Measurements from ENCODE around the gene IGHMBP2.
"Not testable (repeated sequence)": the region's sequence is repeated elsewhere in the genome, so short reads cannot be mapped to it uniquely, and the experiment has no call there.

The IGHMBP2 gene

DNA sequence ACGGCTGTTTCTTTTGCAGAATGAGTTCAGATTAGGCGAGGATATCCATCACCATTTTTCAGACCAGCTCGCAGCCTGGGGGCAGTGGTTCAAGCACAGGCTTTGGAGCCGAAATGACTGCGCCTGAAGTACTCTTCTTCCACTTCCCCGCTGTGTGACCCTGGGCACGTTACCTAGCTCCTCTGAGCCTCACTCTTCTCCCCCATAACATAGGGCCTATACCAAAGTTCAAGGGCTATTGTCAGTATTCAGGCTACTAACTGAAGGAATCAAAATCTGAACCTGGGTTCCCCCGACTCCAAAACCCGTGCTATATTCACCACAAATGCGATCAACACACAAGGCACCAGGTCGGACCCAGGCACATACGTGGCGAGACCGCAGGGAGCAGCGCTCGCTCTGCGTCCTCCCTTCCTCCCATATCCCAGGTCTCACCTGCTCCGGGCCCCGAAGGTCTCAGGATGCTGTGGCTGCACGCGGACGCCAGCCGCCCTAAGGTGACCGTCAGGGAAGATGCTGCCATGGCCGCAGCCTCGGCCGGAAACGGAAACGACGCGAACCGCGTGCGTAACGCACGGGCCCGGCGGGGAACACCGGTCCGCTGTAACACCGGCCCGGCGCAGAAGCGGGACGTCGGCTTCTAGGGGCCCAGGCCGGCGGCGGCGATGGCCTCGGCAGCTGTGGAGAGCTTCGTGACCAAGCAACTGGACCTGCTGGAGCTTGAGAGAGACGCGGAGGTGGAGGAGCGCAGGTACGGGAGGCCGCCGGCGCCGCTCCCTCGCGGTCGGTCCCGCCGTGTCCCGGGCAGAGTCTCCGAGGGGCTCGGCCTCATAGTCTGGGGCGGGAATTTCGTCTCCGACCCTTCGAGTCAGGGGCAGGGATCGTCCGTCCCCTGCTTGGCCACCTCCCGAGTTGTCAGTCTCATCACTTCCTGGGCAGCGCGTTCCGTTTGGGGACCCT is at the start of gene IGHMBP2, which contains the start of gene MRPL21:
IGHMBP2 (plus strand) TSS at position 604 of the 960 bp plus-strand sequence; CDS start at position 666, 62 bp downstream.
MRPL21 (minus strand) TSS at position 545 of the 960 bp plus-strand sequence; CDS start at position 523, 22 bp downstream.
- peak; percentile 67 to 76 for DNase-seq (ENCODE audit: low read depth in 2 of 2)

DNA sequence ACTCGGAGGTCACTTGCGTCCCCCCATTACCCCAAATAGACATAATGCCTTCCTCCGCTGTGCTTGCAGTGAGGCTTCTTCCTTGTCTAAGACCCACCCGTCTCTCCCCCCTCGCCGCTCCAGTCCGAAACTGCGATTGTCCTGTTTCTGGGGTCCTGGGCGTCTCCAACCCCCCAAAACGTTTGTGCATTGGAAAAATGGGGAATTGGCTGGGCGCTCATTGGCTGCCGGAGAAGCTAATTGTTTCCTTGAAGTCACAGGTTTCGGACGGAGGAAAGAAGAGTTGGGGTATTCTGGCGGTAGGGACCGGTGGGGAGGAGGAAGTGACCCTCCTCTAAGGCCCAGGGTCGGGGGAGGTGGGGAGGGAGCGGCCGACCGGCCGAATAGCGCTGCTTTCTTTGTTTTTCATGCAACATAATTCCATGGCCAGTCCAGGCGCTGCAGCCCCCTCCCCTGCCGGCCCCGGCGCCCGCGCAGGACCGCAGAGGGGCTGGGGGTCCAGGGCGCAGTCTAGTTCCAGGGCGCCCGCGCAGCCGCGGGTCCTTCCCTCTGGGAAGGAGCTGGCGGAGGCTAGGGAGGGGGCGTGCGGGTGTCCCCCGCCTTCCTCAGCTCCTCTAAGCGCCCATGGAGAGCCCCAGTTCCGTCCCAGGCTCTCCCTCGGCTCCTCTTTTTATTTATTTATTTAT is 49.3 kb upstream of the IGHMBP2 start:
- DNase-seq (ENCODE audit: low read depth in 2 of 2) = no peak

DNA sequence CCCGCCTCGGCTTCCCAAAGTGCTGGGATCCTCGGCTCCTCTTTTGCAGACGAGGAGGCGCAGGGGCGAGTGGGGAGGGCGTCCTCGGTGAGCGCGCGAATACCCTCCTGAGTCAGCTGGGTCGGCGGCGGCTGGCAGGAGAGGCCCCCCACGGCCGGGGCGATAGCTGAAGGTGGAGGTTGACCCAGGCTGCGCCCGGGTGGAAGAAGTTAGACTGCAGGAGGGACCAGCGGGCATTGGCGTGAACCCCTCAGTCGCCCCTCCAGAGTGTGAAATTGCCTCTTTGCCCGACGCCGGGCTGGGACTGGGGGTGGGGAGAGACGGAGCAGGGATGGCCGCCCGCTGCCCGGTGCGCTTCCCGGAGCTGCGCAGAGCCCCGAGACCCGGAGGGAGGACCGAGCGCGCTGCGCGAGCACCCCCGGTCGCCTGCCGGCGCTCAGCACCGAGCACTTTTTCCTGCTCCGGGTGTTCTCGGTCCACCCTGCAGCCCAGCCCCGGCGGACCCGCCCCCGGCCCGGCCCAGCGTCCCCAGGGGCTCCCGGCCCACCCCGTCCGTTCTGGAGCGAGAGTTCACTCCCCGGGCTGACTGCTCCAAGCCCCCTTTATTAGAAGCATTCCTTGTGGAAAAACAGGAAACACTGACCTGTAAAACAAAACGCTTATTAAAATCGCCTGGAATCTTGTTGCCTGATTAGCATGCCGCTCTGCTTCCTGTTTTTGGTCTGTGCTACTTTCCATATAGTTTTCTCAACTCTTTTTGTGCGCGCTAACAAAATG is 48.3 kb upstream of the IGHMBP2 start:
- peak in 1 of 2 donors; percentile 17 for DNase-seq (ENCODE audit: low read depth in 2 of 2)

DNA sequence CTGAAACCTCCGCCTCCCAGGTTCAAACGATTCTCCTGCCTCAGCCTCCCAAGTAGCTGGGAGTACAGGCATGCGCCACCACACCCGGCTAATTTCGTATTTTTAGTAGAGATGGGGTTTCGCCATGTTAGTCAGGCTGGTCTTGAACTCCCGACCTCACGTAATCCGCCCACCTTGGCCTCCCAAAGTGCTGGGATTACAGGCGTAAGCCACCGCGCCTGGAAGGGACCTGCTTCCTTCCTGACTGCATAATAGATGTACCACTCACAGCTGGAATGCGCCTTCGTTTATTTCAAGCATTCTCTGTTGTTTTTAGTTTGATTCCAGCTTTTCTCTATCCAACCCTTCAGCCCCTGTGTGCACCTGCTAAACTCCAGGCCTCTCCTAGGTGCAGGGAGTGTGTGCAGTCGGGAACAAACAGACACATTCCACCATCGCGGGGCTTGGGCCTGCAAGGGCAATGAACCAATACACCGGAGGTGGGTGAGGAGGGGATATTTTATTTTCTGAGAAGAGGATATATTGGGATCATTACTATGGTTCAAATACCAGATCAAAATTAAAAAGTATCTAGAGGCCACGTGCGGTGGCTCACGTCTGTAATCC is 47.2 kb upstream of the IGHMBP2 start:
- not testable (repeated sequence) for DNase-seq (ENCODE audit: low read depth in 2 of 2)

DNA sequence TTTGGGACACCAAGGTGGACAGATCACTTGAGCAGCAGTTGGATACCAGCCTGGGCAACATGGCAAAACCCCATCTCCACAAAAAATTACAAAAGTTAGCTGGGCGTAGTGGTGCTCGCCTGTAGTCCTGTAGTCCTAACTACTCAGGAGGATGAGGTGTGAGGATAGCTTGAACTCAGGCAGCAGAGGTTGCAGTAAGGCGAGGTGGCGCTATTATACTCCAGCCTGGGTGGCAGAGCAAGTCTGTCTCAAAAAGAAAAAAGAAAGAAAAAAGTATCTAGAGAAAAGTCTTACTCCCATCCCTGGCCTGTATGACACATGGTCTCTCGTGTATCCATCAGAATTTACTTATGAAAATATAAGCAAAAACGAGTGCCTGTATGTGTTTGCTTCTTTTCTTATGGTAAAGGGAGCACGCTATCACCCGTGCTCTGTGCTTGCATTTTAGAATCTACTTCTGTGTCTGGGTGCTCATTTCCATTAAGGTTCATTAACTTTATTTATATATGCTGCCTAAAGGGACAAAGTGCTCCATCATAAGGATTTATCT is 46.6 kb upstream of the IGHMBP2 start:
- DNase-seq (ENCODE audit: low read depth in 2 of 2) = no peak

DNA sequence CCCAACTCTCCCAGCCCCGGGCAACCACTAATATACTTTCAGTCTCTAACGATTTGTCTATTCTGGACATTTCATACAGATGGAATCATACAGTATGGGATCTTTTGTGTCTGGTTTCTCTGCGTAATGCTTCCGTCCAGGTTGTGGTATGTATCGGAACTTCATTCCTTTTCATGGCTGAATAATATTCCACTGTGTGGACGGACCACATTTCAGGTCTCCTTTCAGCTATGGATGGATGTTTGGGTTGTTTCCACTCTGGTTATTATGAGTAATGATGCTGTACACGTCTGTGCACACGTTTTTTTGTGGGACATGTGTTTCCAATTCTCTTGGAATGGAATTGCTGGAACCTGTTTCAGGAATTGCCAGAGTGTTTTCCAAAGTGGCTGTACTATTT is 44.6 kb upstream of the IGHMBP2 start:
- no peak for DNase-seq (ENCODE audit: low read depth in 2 of 2)

DNA sequence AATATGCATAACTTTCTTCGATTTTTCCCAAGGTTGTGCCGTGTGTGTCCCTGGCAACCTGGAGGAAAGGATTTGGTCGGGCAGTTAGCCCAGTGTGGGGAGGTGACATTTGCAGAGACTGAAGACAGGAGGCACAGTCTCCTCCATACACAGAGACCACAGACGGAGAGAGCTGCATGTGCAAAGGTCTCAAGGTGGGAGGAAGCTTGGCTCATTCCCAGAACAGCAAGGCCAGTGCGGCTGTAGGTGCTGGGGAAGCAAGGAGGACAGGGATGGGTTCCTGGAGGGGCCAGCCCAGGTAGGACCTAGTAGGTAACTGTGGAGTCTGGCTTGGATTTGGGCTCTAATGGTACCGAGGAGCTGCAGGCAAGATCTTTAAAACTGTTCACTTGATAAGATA is 41.3 kb upstream of the IGHMBP2 start:
- no peak for DNase-seq (ENCODE audit: low read depth in 2 of 2)

DNA sequence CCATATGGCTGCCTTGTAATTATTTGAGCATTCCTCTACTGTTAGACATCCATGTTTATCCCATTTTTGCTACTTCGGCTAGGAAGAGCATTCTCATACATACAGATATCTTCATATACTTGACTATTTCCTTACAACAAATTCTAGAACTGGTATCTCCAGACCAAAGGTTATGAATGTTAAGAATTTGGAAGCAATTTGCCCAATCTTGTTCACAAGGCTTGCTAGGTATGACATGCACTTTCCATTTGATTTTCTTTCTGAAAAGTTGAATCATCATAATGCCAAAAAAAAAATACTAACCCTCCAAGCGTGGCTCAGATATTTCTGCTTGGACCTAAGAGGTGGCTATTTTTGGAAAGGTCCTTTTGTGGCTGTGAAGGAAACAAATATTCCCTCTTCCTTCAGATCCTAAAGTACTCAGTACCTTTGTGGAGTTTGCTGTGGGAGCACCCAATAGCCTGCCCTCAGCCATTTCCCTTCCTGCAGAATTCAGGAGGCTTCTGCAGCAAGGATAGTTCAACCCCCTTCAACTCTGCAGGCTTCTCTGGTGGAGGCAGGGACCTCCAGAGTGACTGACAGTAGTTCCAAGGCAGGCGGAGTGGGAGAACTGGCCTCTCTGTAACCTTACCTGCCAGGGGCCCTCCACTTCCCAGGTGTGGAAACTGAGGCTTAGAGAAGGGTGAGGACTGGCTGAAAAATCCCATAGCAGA is 40.0 kb upstream of the IGHMBP2 start:
- no peak for DNase-seq (ENCODE audit: low read depth in 2 of 2)

DNA sequence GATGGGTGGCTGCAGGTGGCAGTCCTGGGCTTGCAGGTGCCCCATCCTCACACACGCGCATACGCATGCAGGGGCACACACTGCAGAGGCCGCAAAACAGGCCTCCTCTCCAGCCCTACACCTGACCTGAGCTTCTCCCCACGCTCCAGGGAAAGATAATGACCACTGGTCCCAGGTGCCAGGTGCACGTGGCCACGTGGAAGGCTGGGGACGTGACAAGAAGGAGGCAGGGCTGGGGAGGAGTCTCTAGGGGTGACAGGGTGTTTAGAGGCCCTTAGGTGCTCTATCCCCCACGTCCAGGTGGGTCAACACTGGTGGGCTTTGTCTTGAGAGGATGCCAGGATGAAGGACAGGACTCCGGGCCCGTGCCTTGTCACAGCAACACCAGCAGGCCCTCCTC is 38.5 kb upstream of the IGHMBP2 start:
- DNase-seq (ENCODE audit: low read depth in 2 of 2) = no peak

DNA sequence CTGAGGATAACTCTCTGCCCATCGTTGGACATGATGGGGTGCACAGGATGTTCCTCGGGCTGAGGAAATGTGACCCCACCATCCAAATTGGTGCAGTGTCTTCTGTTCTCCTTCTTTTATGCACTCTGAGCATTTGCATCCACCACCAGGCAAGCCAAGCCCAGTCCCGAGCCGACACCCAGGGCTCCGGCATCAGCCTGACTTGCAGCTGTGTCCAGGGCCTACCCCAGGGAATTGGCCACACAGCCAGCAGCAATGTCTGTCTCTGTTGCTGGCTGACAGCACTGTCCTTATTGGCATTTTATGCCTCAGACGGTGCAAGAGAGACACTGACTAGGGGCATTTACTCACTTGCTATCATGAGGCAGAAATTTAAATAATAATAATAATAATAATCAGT is 36.6 kb upstream of the IGHMBP2 start:
- DNase-seq (ENCODE audit: low read depth in 2 of 2) = no peak

DNA sequence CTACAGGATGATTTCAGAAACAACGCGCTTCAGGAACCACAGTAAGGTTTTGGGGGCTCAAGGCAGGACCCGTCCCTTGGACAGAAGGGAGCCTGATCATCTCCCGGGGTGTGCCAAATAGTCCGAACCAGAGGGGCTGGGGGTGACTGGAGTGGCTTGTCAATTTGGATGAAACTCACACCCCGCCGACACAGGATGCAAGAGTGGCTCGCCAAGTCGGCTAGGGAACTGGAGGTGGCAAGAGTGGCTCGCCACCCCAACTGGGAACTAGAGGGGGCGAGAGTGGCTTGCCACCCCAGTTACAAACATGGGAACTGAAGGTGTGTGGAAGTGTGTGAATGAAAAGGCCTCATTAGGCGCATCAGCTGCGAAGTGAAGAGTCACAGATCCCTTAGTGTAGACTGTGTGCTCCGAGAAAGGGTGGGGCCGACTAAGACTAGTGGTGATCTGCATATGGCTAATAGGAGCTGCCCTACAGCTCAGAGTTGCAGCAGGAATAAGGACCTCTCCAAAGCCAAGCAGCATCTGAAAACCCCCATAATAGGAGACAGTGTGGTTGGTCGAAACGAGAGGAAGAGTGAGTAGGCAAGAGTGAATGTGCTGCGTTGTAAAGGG is 35.4 kb upstream of the IGHMBP2 start:
- no peak for DNase-seq (ENCODE audit: low read depth in 2 of 2)

DNA sequence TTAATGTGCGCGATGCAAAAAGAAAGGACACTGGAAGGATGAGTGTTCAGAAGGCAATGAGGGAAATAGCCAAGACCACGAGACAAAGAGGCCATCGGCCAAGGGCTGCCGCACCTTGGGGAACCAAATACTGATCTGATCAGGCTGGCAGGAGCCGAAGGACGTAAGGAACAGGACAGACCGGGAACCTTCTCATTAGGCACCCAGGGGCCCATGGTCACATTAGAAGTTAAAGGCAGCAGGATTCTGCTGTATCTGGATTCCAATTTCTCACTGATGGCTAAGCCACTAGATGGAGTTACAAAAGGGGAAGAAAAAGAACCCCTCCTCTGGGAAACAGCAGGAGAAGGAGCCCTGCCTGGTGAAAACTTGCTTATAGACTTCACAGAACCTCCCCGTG is 33.2 kb upstream of the IGHMBP2 start:
- DNase-seq (ENCODE audit: low read depth in 2 of 2) = no peak

DNA sequence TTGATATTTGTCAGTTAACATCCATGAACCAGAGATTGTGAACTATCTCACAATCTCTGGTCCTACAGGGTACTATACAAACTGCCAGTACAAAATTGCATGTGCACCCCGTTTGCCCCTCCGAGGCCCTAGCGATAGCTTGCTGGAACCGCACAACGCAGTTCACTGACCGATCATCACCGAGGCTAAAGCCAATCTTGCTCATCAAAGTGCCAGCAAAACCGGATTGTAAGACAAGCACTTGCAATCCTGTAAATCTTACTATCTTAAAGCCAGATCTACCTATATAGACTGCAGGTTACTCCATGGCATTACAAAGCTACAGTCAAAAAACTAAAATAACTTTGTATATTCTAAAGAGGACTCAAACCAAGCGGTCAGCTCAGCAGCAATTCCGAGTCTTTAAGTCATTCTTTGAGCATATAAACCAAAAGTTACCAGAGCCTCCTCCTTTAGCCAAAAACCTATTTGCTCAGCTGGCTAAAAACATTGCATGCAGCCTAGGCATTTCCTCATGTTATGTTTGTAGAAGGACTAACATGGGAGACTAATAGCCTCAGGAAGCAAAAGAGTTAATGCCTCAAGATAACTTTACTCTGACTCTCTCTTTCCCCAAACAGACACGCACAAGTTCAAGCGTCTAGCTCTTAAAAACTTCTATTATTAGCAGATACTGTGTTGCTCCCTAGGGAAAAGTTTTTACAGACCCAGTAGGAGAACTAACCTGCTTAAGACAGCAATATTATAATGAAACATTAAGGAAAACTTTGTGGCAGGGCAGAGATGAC is 31.3 kb upstream of the IGHMBP2 start:
- no peak for DNase-seq (ENCODE audit: low read depth in 2 of 2)

DNA sequence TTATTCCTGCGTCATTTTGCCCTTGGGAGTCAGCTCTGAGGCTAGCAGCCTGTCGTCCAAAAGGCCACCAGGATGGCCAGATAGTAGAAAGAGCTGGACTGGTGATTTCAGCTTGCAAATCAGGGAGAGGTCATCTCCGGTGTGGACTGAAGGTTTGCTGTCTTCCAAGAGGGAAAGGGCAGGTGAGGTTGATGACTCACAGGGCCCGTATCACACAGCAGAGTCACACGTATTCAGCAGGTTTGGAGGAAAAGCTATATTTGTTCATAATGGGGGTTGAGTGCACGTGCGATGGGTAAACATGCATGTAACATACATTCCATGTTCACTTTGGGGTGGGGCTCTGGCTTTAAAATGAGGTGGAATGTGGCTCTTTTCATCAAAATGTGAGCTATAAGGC is 25.7 kb upstream of the IGHMBP2 start:
- no peak for DNase-seq (ENCODE audit: low read depth in 2 of 2)

DNA sequence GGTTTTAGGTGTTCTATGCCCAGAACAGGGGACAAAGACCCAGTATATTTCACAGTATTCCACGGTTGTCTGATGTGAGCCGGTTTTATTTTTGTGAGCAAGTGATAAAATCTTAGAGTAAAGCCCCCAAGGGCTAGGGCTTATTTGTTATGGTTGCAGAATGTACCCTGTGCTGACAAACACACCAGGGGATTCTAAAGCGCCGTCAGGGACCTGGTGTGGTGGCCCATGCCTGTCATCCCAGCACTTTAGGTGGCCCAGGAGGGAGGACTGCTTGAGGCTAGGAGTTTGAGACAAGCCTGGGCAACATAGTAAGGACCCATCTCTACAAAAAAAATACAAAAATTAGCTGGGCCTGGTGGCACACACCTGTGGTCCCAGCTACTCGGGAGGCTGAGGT is 22.8 kb upstream of the IGHMBP2 start:
- no peak for DNase-seq (ENCODE audit: low read depth in 2 of 2)

DNA sequence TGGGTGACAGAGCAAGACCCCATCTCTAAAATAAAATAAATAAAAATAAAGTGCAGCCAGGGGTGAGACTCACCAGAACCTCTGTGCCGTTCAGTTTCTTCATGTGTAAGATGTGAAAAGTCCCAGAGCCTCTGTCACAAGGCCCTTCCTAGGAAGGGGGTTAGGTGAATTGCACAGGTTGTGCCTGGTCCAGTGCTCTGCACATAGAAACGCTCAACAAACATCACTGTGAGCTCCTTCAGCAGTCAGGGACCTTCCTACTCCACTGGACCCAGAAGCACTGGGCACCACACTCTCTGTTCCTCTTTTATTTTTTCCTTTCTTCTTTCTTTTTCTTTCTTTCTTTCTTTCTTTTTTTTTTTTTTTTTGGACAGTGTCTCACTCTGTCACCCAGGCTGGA is 22.4 kb upstream of the IGHMBP2 start:
- no peak for DNase-seq (ENCODE audit: low read depth in 2 of 2)

DNA sequence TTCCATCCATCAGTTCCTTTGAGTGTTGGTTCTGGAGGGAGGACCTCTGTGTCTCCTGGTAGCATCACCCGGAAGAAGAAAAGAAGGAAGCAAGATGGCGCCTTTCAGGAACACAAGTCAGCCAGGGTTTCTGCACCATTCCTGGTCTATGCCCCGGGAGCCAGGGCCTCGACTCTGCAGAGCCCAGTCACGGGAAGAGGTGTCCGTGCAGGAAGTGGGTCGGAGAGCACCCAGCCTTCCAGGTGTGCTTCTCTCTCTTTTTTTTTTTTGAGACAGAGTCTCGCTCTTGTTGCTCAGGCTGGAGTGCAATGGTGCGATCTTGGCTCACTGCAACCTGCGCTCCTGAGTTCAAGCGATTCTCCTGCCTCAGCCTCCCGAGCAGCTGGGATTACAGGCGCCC is 21.3 kb upstream of the IGHMBP2 start:
- DNase-seq (ENCODE audit: low read depth in 2 of 2) = no peak

DNA sequence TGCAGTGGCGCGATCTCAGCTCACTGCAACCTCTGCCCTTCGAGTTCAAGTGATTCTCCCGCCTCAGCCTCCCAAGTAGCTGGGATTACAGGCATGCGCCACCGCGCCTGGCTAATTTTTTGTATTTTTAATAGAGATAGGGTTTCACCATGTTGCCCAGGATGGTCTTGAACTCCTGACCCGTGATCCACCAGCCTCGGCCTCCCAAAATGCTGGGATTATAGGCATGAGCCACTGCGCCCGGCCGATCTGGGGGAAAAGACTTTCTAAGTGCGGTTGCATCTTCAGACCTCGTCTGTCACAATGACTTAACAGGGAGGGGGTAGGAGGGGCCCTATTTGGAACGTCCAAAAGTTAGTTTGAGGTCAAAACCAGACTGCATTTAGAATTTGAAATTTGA is 18.9 kb upstream of the IGHMBP2 start:
- DNase-seq (ENCODE audit: low read depth in 2 of 2) = not testable (repeated sequence)

DNA sequence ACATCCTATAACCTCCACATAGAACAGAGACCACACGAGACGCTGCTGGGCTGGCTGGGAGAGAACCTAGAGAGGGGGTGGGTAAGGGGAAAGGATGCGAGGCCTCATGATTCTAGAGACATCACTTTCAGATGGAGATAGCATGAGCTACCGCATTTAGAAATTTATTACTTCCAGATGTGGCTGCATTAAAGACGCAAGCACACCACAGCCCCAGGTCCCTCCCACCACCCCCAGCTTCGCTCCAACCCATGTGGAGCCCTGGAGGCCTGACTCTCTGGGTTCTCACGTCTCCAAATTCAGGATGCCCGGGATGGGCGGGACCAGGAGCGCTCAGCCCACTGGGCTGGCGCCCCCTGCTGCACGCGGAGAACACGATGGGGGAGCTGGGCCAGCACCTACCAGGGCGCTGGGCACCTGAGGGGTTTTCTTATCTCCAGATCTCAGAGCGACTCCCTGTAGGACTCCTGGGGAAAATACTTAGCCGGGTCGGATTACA is 13.7 kb upstream of the IGHMBP2 start:
- DNase-seq (ENCODE audit: low read depth in 2 of 2) = no peak
